HUDEP-2 (cell line): ENCODE data around the gene TANC1.

Experiments used
- DNase-seq, 76 experiments: peaks; one replicate each; lab custom pipeline; 2025; ENCODE audit not compliant: unreplicated experiment in 76 of 76; lab: John Stamatoyannopoulos, UW

Gene TANC1

GRCh38 chr2:158968396-158969161, at the start of gene TANC1:
TSS of gene TANC1 (plus strand) at chr2:158968640. CDS start at chr2:159065911, 97,271 bp downstream.
- DNase-seq = peak in 71 of 76 experiments; percentile 8 to 91 (median 77)

GRCh38 chr2:158921599-158922408, 46.6 kb upstream of the TANC1 start:
- DNase-seq = peak in 2 of 76 experiments; percentile 0 to 2

- no peak for DNase-seq
Measured at GRCh38 chr2:158922601-158923000, 45.8 kb upstream of the TANC1 start.

GRCh38 chr2:158923180-158923594, 45.3 kb upstream of the TANC1 start:
- no peak for DNase-seq

- DNase-seq = no peak
Measured at GRCh38 chr2:158923641-158924040, 44.8 kb upstream of the TANC1 start.

GRCh38 chr2:158926478-158926948, 41.9 kb upstream of the TANC1 start:
- DNase-seq = no peak

- DNase-seq = no peak
Measured at GRCh38 chr2:158928515-158928914, 39.9 kb upstream of the TANC1 start.

- no peak for DNase-seq
Measured at GRCh38 chr2:158928965-158929364, 39.5 kb upstream of the TANC1 start.

GRCh38 chr2:158931572-158931971, 36.9 kb upstream of the TANC1 start:
- DNase-seq = no peak

GRCh38 chr2:158932131-158932645, 36.3 kb upstream of the TANC1 start:
- no peak for DNase-seq

- no peak for DNase-seq
Measured at GRCh38 chr2:158934170-158934569, 34.3 kb upstream of the TANC1 start.

GRCh38 chr2:158935617-158936016, 32.8 kb upstream of the TANC1 start:
- DNase-seq = no peak

- no peak for DNase-seq
Measured at GRCh38 chr2:158936978-158937377, 31.5 kb upstream of the TANC1 start.

- DNase-seq = no peak
Measured at GRCh38 chr2:158940356-158940755, 28.1 kb upstream of the TANC1 start.

GRCh38 chr2:158943973-158944372, 24.5 kb upstream of the TANC1 start:
- DNase-seq = no peak

- DNase-seq = no peak
Measured at GRCh38 chr2:158948964-158949699, 19.3 kb upstream of the TANC1 start.

- no peak for DNase-seq
Measured at GRCh38 chr2:158953454-158953853, 15.0 kb upstream of the TANC1 start.

- DNase-seq = peak in 57 of 76 experiments; percentile 5 to 64 (median 33)
Measured at GRCh38 chr2:158953926-158954763, 14.3 kb upstream of the TANC1 start.

GRCh38 chr2:158955842-158956365, 12.5 kb upstream of the TANC1 start:
- no peak for DNase-seq

GRCh38 chr2:158958365-158958764, 10.1 kb upstream of the TANC1 start:
- DNase-seq = no peak
